Liver (tissue), 9 donors: ENCODE data around the gene STK40. TPM values are rescaled to one million over a fixed set of nuclear protein-coding genes. Genes with fewer than 3 reads are reported as not detected.

Experiments used
- DNase-seq: peaks from one replicate; pipeline ENCODE4 v3.0.0-alpha.2; 2017; ENCODE audit warnings: low spot score
- H3K27ac ChIP-seq, 2 donors: one replicate each; pipeline ENCODE4 v1.7.0; 2013; ENCODE audit warnings: inconsistent platforms in 2 of 2, low read length in 2 of 2, control low read depth in 1 of 2, low read depth in 1 of 2, mild to moderate bottlenecking in 1 of 2
- H3K27me3 ChIP-seq, 4 donors: one replicate each; pipeline versions ENCODE4 v1.6.1 to v1.7.0; 2013; ENCODE audit warnings: low read length in 3 of 4, inconsistent platforms in 1 of 4, mild to moderate bottlenecking in 1 of 4, moderate library complexity in 1 of 4; ENCODE audit not compliant: control insufficient read depth in 4 of 4, insufficient read depth in 4 of 4
- H3K36me3 ChIP-seq, 4 donors: one replicate each; pipeline versions ENCODE4 v1.6.1 to v1.7.0; 2013; ENCODE audit warnings: low read length in 3 of 4, mild to moderate bottlenecking in 3 of 4, low read depth in 1 of 4, moderate library complexity in 1 of 4; ENCODE audit not compliant: control insufficient read depth in 4 of 4, insufficient read depth in 3 of 4
- H3K4me1 ChIP-seq, 4 donors: one replicate each; pipeline versions ENCODE4 v1.6.1 to v1.7.0; 2013; ENCODE audit warnings: low read length in 3 of 4, mild to moderate bottlenecking in 3 of 4, moderate library complexity in 1 of 4; ENCODE audit not compliant: control insufficient read depth in 4 of 4, insufficient read depth in 4 of 4
- H3K4me3 ChIP-seq, 3 donors: one replicate each; pipeline versions ENCODE4 v1.6.1 to v1.7.0; 2013; ENCODE audit warnings: low read length in 3 of 3, control low read depth in 1 of 3, low read depth in 1 of 3, mild to moderate bottlenecking in 1 of 3
- H3K9ac ChIP-seq, 2 donors: one replicate each; pipeline ENCODE4 v1.7.0; 2013; ENCODE audit warnings: low read length in 2 of 2, mild to moderate bottlenecking in 2 of 2, moderate library complexity in 2 of 2, control low read depth in 1 of 2, low read depth in 1 of 2
- H3K9me3 ChIP-seq, 4 donors: one replicate each; pipeline versions ENCODE4 v1.6.1 to v1.7.0; 2013; ENCODE audit warnings: low read length in 3 of 4; ENCODE audit not compliant: control insufficient read depth in 4 of 4
- EGR1 ChIP-seq, 2 donors: IDR thresholded peaks; 2 replicates each; pipeline ENCODE4 v1.6.1; 2016 to 2018; ENCODE audit warnings: antibody characterized with exemption in 2 of 2, low read depth in 2 of 2
- FOXA1 ChIP-seq: IDR thresholded peaks from 2 replicates; pipeline ENCODE4 v1.6.1; 2016; ENCODE audit warnings: antibody characterized with exemption
- FOXA2 ChIP-seq: IDR thresholded peaks from 2 replicates; pipeline ENCODE4 v1.6.1; 2016; ENCODE audit warnings: antibody characterized with exemption
- HNF4A ChIP-seq, 2 donors: conservative IDR thresholded peaks; 2 replicates each; pipeline ENCODE4 v1.6.1; 2016; ENCODE audit warnings: antibody characterized with exemption in 2 of 2, mild to moderate bottlenecking in 2 of 2
- HNF4G ChIP-seq: IDR thresholded peaks from 2 replicates; pipeline ENCODE4 v1.6.1; 2016; ENCODE audit warnings: antibody characterized with exemption
- RAD21 ChIP-seq, 2 donors: IDR thresholded peaks; 2 replicates each; pipeline ENCODE4 v1.6.1; 2016; ENCODE audit warnings: antibody characterized with exemption in 2 of 2, mild to moderate bottlenecking in 2 of 2
- RXRA ChIP-seq, 2 donors: IDR thresholded peaks; 2 replicates each; pipeline ENCODE4 v1.6.1; 2017 to 2018; ENCODE audit warnings: antibody characterized with exemption in 2 of 2, mild to moderate bottlenecking in 1 of 2
- TAF1 ChIP-seq: conservative IDR thresholded peaks from 2 replicates; pipeline ENCODE4 v1.6.1; 2016; ENCODE audit warnings: antibody characterized with exemption, mild to moderate bottlenecking
- ZBTB33 ChIP-seq: IDR thresholded peaks from 2 replicates; pipeline ENCODE4 v1.6.1; 2016; ENCODE audit warnings: antibody characterized with exemption
- WGBS: extraction: QIAGEN DNeasy Blood & Tissue Kit; methylation state at CpG from one replicate; pipeline ENCODE4 v1.1.7; 2013; 5-methylcytosine and 5-hydroxymethylcytosine counted together
- polyA plus RNA-seq, 2 donors: library from polyadenylated mRNA; stranded (reverse) in 1 of 2; unstranded in 1 of 2; fragments of 200-250 nt in 1 of 2; fragments of >200 nt in 1 of 2; fragmentation: Nextera tagmentation in 1 of 2; extraction: Ambion mirVana in 1 of 2; gene quantifications; one replicate each; pipeline versions ENCODE4 v1.2.1 to v1.2.3, GENCODE V29; 2013 to 2015
- total RNA-seq, 2 donors: library from RNA; depleted of rRNA; stranded (reverse); fragments of >200 nt; gene quantifications; one replicate each; pipeline ENCODE4 v1.2.3, GENCODE V29; 2014
- TF ChIP-seq, protein P1 (sequence below): fragments of 150-350 bp; IDR thresholded peaks from 2 replicates; pipeline ENCODE4 v1.5.1; 2017; ENCODE audit warnings: improper control_type of control experiment, low read depth, low read length; ENCODE audit not compliant: missing input control
- donor health status: healthy.
- donor health status: healthy.
- donor health status: healthy.
- donor health status: healthy.
- donor health status: healthy.

The STK40 gene
- total and polyA plus RNA-seq, 4 donors, result 13.0 to 26.8 (median 21.9) TPM

- Histone ChIP-seq H3K9me3 (no peaks in the 10 kb centered on the region), H3K27ac (no peak overlapping the region), H3K9ac (no peak overlapping the region), H3K4me3 (no peak overlapping the region), H3K36me3 (peaks cover 0 to 2% (median under 1%) of the 10 kb centered on the region in 4 donors), H3K4me1 (peaks cover 0 to under 1% (median 0%) of the 10 kb centered on the region in 4 donors), H3K27me3 (no peaks in the 10 kb centered on the region)
- TF ChIP-seq FOXA1, result no peak
- no peak for TF ChIP-seq RXRA (IDR thresholded peaks at IDR 0.05)
- TF ChIP-seq HNF4G, result no peak
- no peak for TF ChIP-seq TAF1
- no peak for TF ChIP-seq ZBTB33
- no peak for TF ChIP-seq EGR1 (IDR thresholded peaks at IDR 0.05; ENCODE audit: low read depth in 2 of 2)
- no peak for TF ChIP-seq FOXA2
- 85% methylated on average over 4 of the region's 4 CpGs for WGBS
- no peak for DNase-seq
Measured at GRCh38 chr1:36425791-36426190, 40.1 kb upstream of the STK40 start.

DNA sequence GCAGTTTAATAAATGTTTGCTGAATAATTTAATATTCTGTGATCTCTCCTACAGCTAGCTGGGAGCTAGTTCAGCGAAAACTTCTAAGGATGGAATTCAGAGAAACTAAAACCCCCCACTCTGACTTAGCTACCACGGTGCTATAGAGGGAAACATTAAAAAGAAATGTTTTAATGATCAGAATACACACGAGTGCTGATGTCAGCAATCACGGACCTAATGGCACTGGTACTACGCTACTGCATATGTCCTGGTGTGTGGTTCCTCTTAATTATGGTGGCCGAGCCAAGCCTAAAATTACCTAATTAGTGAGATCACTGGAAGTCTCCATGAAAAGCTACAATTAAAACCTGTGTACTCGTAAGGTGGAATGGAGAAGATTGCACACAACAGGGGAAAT, 35.9 kb upstream of the STK40 start:
- Histone ChIP-seq H3K9me3 (no peaks in the 10 kb centered on the region), H3K9ac (no peak overlapping the region), H3K27me3 (no peaks in the 10 kb centered on the region), H3K27ac (no peak overlapping the region), H3K36me3 (peaks cover 0 to 2% (median under 1%) of the 10 kb centered on the region in 4 donors), H3K4me3 (no peak overlapping the region), H3K4me1 (peaks cover 0 to 4% (median 2%) of the 10 kb centered on the region in 4 donors)
- TF ChIP-seq ZBTB33 (no peak), HNF4A (conservative IDR thresholded peaks at IDR 0.05) (no peak), HNF4G (no peak), RAD21 (IDR thresholded peaks at IDR 0.05) (no peak)
- DNase-seq, result no peak
- 87% methylated on average over 7 of the region's 7 CpGs for WGBS

- no peak overlapping the region for H3K27ac ChIP-seq
- no peaks in the 10 kb centered on the region for H3K27me3 ChIP-seq
- no peak overlapping the region for H3K4me3 ChIP-seq
- H3K9ac ChIP-seq, result no peak overlapping the region
- DNase-seq, result peak; percentile 93
- peaks cover 0 to 4% (median 2%) of the 10 kb centered on the region in 4 donors for H3K4me1 ChIP-seq
- no peaks in the 10 kb centered on the region for H3K9me3 ChIP-seq
- TF ChIP-seq ZBTB33 (no peak), RAD21 (IDR thresholded peaks at IDR 0.05) (peak; percentile 98 to 99)
- TF ChIP-seq, protein P1, sequence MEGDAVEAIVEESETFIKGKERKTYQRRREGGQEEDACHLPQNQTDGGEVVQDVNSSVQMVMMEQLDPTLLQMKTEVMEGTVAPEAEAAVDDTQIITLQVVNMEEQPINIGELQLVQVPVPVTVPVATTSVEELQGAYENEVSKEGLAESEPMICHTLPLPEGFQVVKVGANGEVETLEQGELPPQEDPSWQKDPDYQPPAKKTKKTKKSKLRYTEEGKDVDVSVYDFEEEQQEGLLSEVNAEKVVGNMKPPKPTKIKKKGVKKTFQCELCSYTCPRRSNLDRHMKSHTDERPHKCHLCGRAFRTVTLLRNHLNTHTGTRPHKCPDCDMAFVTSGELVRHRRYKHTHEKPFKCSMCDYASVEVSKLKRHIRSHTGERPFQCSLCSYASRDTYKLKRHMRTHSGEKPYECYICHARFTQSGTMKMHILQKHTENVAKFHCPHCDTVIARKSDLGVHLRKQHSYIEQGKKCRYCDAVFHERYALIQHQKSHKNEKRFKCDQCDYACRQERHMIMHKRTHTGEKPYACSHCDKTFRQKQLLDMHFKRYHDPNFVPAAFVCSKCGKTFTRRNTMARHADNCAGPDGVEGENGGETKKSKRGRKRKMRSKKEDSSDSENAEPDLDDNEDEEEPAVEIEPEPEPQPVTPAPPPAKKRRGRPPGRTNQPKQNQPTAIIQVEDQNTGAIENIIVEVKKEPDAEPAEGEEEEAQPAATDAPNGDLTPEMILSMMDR, result peak; percentile 94
- WGBS, result 17% methylated on average over 13 of the region's 13 CpGs
- H3K36me3 ChIP-seq, result peaks cover 0 to 2% (median under 1%) of the 10 kb centered on the region in 4 donors
Measured at GRCh38 chr1:36420836-36421317, 35.2 kb upstream of the STK40 start.
